Measurements from ENCODE around the gene SLX4IP. TPM values are rescaled to one million over a fixed set of nuclear protein-coding genes. Genes with fewer than 3 reads are reported as not detected.

SLX4IP gene
- total and polyA plus RNA-seq, 8 donors, result 2.5 to 6.4 (median 2.8) TPM

GRCh38 chr20:10428008-10428407 is 7.1 kb upstream of the SLX4IP start:
- intact Hi-C loops (cut with DNase I), result loop anchor here in 1 of 3 donors (5.0 kb wide), 1 partner anchor 451 kb away; no protein-coding TSS in a partner anchor
- FAIRE-seq, result no peak
- Histone ChIP-seq H3K4me1 (peaks cover 7 to 22% (median 21%) of the 10 kb centered on the region in 3 donors), H3K27me3 (no peaks in the 10 kb centered on the region), H3K27ac (no peak overlapping the region), H3K9me3 (no peaks in the 10 kb centered on the region), H3K4me3 (no peak overlapping the region), H3K36me3 (no peaks in the 10 kb centered on the region)
- no peak for DNase-seq
- TF ChIP-seq, protein P1, sequence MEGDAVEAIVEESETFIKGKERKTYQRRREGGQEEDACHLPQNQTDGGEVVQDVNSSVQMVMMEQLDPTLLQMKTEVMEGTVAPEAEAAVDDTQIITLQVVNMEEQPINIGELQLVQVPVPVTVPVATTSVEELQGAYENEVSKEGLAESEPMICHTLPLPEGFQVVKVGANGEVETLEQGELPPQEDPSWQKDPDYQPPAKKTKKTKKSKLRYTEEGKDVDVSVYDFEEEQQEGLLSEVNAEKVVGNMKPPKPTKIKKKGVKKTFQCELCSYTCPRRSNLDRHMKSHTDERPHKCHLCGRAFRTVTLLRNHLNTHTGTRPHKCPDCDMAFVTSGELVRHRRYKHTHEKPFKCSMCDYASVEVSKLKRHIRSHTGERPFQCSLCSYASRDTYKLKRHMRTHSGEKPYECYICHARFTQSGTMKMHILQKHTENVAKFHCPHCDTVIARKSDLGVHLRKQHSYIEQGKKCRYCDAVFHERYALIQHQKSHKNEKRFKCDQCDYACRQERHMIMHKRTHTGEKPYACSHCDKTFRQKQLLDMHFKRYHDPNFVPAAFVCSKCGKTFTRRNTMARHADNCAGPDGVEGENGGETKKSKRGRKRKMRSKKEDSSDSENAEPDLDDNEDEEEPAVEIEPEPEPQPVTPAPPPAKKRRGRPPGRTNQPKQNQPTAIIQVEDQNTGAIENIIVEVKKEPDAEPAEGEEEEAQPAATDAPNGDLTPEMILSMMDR (IDR thresholded peaks at IDR 0.05), result no peak
- no peak for ATAC-seq

DNA sequence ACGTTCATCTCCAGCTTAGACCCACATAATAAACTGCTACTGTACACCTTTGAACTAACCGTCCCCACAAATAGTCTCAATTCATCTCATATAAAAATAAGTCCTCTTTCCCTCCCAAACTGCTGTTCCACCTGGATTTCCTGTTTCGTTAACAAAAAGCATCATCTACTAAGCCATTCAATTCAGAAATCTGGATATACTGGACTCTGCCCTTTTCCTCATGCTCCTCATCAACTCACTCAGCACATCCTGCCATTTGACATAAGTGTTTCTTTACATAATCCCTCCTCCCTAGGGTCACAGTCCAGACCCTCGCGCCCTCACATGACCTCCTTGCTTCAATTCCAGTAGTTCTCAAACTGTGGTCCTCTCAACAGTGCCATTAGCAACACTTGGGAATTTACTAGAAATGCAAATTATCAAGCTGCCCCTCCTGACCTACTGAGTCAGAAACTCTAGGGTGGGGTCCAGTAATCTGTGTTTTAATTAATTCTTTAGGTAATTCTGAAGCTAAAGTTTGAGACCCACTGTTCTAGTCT is 5.6 kb upstream of the SLX4IP start:
- no peak for DNase-seq
- peaks cover 0 to 13% (median 8%) of the 10 kb centered on the region in 3 donors for H3K4me1 ChIP-seq
- WGBS, 2 donors, result 83 to 90% methylated on average over 5 of the region's 5 CpGs
- no peak for FAIRE-seq
- H3K27ac ChIP-seq, result no peak overlapping the region
- TF ChIP-seq, protein P1 (IDR thresholded peaks at IDR 0.05), result no peak
- no peaks in the 10 kb centered on the region for H3K9me3 ChIP-seq
- intact Hi-C loops (cut with DNase I), result loop anchor here in 1 of 3 donors (5.0 kb wide), 1 partner anchor 452 kb away; no protein-coding TSS in a partner anchor
- no peaks in the 10 kb centered on the region for H3K36me3 ChIP-seq
- no peak overlapping the region for H3K4me3 ChIP-seq
- no peak for ATAC-seq
- H3K27me3 ChIP-seq, result no peaks in the 10 kb centered on the region

DNA sequence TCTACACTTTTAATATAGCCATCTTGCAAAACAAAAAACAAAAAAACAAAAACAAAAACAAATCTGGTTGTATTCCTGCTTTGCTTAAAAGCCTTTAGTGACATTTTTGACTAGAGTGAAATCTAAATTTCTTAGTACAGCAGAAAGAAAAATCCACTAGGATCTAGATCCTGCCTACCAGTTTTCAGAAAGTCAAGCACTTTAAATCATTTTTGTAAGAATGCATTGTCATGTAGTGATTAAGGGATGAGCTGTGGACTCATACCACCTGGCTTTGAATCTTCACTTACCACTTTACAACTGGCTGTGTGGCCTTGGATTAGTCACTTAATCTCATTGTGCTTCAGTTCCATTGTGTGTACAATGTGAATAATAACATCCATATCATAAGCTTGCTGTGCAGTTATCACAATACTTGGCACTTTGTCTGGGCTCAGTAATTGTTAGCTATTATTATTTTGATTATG is 5.1 kb upstream of the SLX4IP start:
- Histone ChIP-seq H3K4me3 (no peak overlapping the region), H3K27ac (no peak overlapping the region), H3K27me3 (no peaks in the 10 kb centered on the region), H3K9me3 (no peaks in the 10 kb centered on the region), H3K36me3 (no peaks in the 10 kb centered on the region), H3K4me1 (peaks cover 0 to 13% (median 8%) of the 10 kb centered on the region in 3 donors)
- ATAC-seq, result no peak
- no peak for FAIRE-seq
- intact Hi-C loops (cut with DNase I), result loop anchor here in 1 of 3 donors (5.0 kb wide), 1 partner anchor 453 kb away; no protein-coding TSS in a partner anchor
- DNase-seq, result no peak
- TF ChIP-seq, protein P1 (IDR thresholded peaks at IDR 0.05), result no peak

- FAIRE-seq, result no peak
These were observed 4.4 kb upstream of the SLX4IP start for GRCh38 chr20:10430704-10431103.

DNA sequence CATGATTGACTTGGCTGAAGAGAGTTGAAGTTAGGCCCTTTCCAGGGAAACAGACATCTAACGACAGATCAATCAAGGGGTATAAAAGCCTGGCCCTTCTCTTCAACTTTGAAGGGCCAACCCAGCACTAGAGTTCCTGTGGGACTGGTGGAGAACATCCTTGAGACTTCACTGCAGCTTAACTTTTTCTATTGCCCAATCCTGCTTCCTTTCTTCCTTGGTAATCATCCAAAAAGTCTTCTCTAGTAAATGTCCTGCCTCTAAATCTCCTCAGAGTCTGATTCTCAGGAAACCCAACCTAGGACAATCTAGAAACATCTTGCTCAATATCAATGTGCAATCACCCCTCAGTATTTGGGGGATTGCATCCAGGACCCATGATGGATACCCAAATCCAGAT is 3.0 kb upstream of the SLX4IP start:
- WGBS, 2 donors, result 91 to 94% methylated on average over 1 of the region's 1 CpG
- Histone ChIP-seq H3K27ac (no peak overlapping the region), H3K4me1 (peaks cover 0 to 20% (median 8%) of the 10 kb centered on the region in 3 donors), H3K27me3 (no peaks in the 10 kb centered on the region), H3K4me3 (no peak overlapping the region), H3K36me3 (no peaks in the 10 kb centered on the region), H3K9me3 (no peaks in the 10 kb centered on the region)
- ATAC-seq, result no peak
- no peak for FAIRE-seq
- DNase-seq, result no peak
- TF ChIP-seq, protein P1 (IDR thresholded peaks at IDR 0.05), result no peak
- intact Hi-C loops (cut with DNase I), result no loop called here

More at GRCh38 chr20:10430704-10431103, 4.4 kb upstream of the SLX4IP start:
- Histone ChIP-seq H3K4me3 (no peak overlapping the region), H3K36me3 (no peaks in the 10 kb centered on the region), H3K27ac (no peak overlapping the region), H3K27me3 (no peaks in the 10 kb centered on the region), H3K4me1 (peaks cover 0 to 14% (median 8%) of the 10 kb centered on the region in 3 donors), H3K9me3 (no peaks in the 10 kb centered on the region)
- DNase-seq (no peak), ATAC-seq (no peak)
- TF ChIP-seq, protein P1 (IDR thresholded peaks at IDR 0.05), result no peak
- WGBS, 2 donors, result 85 to 89% methylated on average over 5 of the region's 5 CpGs
- intact Hi-C loops (cut with DNase I), result no loop called here

Measured in pancreas (tissue), 10 donors.